HG02852 (cell line): ENCODE measurements around the gene CCDC93.
A peak's percentile ranks its signal among the peaks of the same experiment; 100 is the strongest.
"Not testable (repeated sequence)": the region's sequence is repeated elsewhere in the genome, so short reads cannot be mapped to it uniquely, and the experiment has no call there.

Source experiments
- ATAC-seq: cut with Tn5 transposase; IDR thresholded peaks from one replicate; pipeline ENCODE4 v1.9.1; 2021; ENCODE audit warnings: mild to moderate bottlenecking, moderate library complexity; ENCODE audit not compliant: unreplicated experiment

CCDC93 gene

DNA sequence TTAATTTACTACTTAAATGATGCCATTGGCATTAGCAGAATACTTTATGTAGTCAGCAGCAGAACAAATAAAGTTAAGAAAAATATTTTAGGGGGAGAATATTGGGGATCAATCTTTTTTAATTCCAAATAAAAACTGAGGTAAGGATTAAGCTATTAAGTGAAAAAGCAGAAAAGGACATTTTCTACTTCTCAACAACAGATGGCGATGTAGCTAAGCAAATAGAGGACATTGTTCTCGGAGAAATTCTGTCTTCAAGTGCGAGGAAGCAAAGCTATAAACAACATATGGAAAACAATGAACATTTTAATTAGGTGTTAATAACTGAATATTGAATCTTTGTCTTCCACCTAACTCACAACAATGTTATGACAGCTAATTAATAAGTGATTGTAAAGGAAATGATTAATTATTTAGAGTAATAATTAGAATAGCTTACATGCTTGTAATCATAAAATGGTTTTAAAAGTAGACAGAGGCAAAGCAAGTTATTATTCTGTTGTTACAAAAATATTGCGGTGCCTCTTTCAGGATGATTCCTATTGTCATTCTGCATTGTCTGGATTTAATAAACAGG lies 32.9 kb upstream of the CCDC93 start:
- ATAC-seq, result no peak

GRCh38 chr2:118045286-118045685 lies 31.4 kb upstream of the CCDC93 start:
- ATAC-seq, result no peak

DNA sequence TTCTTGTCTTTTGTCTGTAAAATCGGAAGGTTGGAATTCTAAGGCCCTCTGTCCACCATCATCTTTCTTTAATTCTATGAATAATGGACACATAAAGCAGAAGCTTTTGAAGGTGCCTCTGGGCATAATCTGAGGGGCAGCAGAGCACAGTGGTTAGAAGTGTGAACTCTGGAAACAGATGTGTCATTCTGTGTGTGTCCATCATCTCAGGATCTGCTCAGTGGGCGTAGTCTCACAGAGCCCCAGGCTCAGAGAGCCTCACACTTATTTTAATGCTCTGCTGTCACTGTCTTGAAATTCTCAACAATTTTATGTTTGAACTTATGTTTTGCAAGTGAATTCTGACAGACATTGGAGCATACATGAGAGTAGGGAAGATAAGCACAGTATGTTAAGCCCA lies 31.0 kb upstream of the CCDC93 start:
- no peak for ATAC-seq

GRCh38 chr2:118044103-118044716 lies 30.3 kb upstream of the CCDC93 start:
- no peak for ATAC-seq

- no peak for ATAC-seq
Measured at GRCh38 chr2:118040891-118041290, 27.0 kb upstream of the CCDC93 start.

DNA sequence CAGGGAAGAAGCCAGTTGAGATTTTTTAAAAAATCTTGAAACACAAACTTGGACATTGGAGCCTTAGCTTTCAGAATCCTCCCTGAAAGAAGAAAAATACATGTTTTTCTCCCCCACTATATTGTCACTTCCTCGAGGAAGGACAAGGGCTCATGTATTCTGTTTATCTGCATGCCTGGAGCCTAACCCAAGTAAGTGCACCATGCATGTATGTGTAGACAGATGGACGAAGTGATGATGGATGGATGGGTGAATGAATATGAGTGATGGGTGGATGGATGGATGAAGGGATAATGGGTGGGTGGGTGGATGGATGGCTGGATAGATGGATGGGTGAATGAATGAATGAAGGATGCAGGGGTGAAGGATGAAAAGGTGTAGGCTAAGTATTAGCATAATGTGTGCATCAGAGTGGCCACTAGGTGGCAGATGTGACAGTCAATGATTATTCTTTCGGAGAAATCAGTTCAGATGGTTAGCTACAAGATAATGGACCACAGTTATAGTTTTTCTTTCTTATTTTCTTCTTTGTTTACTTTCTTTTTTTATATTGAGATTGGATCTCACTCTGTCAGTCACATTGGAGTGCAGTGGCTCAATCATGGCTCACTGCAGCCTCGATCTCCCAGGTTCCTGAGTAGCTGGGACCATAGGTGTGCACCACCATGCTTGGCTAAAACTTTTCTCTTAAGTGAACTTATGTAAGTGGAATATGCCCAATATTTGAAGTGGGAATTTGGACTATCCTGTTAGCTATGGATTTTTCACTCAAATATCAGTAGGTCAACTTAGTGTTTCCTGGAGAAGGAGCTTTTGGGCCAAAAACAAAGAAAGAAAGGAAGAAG lies 18.5 kb upstream of the CCDC93 start:
- ATAC-seq, result peak; percentile 92

DNA sequence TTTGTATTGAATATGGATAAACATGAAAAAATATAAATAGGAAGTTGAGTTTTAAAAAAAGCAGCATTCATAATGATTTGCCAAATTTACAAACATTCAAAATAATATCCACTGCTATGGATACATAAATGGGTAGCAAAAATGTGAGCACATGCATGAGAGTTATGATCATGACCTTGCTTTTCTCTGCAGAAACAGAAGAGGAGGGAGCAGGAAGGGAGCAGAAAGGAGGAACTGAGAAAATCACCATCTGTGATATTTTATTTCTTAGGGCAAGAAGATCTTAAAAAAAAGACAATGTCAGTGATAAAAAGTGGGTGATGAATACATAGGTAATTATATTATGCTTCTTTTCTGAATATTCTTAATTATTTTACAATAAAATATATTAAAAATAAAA lies 17.7 kb upstream of the CCDC93 start:
- no peak for ATAC-seq

- ATAC-seq, result no peak
Measured at GRCh38 chr2:118029025-118029424, 15.2 kb upstream of the CCDC93 start.

DNA sequence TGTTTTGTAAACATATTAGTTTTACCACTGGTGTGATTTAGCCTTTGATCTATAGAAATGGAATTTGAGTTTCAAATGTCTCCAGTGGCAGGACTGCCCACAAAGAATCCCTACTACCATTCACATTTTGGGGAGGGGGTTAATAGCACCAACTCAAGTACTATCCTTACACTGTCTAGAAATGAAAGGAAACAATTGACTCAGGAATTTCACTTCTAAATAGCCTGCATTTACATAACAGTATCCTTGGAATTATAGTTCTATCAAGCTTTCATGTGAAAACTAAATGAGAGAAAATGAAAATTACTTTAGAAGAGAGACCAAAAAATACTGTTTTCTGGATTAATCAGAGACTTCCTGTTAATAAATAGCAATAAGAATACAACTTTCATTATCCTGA lies 7.5 kb upstream of the CCDC93 start:
- no peak for ATAC-seq

- no peak for ATAC-seq
Measured at GRCh38 chr2:118019821-118020220, 6.0 kb upstream of the CCDC93 start.

DNA sequence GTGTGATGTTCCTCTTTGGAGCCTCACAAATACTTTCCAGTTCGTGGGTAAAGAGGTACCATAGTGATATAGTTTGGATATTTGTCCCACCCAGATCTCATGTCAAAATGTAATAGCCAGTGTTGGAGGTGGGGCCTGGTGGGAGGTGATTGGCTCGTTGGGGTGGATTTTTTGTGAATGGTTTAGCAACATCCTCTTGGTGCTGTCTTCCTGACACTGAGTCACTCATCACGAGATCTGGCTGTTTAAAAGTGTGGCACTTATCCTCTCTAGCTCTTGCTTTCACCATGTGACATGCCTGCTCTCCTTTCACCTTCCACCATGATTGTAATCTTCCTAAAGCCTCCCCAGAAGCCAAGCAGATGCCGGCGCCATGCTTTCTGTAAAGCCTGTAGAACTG lies 3.0 kb upstream of the CCDC93 start:
- ATAC-seq, result no peak

DNA sequence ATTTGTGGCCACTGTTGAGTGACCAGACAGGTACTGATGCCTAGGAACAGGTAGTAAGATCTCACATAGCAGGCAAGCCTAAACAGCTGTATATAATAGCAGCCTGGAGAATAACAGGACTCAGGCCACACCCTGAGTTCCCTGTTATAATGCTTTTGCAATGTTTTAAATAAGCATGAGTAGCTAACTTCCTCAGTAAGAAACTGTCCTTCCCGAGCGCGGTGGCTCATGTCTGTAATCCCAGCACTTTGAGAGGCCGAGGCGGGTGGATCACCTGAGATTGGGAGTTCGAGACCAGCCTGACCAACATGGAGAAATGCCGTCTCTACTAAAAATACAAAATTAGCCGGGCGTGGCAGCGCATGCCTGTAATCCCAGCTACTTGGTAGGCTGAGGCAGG lies 1.9 kb upstream of the CCDC93 start:
- ATAC-seq, result not testable (repeated sequence)

- no peak for ATAC-seq
Measured at GRCh38 chr2:118014492-118014824, 588 bp upstream of the CCDC93 start.

GRCh38 chr2:118013221-118013723 lies 598 bp downstream of the CCDC93 start:
- peak; percentile 31 for ATAC-seq

DNA sequence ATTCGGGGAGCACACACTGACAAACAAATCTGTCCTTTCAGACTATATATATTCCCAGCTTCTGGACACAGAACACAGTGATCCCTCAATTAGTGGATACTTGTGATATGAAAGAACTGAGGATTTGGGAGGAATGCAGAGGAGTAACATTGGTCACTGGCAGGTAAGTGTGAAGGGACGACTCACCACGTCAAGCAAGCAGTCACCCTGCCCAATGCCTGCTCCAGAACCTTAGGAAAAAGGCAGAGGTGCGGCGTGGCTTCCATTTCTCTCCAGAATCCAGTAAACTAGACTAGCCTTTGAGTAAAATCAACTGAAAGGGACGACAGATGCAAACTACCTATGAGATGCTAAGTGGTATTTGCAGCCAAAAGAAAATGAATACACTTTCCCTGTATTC lies 1.1 kb downstream of the CCDC93 start:
- ATAC-seq, result no peak

DNA sequence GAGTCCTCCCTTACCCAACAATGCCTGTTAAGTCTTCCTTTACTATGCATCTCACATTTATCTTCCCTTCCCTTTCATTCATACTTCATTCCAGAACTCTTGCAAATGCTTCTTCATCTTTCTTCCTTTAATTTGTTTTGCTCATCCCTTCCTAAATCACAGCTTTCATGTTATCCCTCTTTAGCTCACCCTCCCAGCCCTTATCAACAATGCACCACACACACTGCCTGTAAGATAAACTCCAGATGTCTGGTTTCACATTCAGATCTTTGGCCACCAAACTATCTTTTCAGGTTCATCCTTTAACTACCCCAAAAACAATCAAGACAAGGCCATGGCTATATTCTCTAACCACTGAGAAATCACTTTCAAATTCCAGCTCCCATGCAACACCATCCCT lies 3.4 kb downstream of the CCDC93 start:
- ATAC-seq, result no peak

DNA sequence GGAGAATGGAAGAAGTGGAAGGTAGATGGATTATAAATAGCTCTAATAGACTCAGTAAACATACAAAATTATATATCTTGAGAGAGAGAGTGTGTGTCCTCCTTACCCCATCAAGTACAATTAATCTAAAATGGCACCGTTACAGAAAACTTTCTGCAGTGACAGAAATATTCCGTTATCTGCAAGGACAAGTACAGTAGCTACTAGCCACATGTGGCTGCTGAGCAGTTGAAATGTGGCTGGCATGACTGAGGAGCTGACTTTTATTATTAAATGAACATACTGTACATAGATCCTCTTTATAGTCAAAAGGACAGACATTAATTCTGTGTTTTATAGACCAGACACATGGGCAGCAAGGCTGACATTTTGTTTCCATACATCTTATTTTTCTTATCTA lies 7.0 kb downstream of the CCDC93 start:
- ATAC-seq, result no peak

- ATAC-seq, result no peak
Measured at GRCh38 chr2:118006326-118006725, 7.5 kb downstream of the CCDC93 start.

- peak; percentile 99 for ATAC-seq
Measured at GRCh38 chr2:118003396-118003824, 10.5 kb downstream of the CCDC93 start.

DNA sequence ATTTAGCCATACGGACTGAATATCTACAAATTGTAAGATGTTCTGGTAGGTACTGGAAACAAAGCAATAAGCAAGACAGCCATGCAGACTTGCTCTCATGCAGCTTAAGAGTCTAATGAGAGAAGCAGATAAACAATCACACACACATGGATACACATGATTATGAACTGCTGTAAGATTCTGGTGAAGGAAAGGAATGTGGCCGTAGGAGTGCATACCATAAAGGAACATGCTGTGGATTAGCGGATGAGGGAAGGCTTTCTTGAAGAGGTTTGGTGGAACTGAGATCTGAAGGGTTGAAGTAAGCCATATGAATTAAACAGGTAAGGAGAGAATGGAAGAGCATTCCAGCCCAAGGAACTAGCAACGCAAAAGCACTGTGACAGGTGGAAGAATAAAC lies 13.8 kb downstream of the CCDC93 start:
- no peak for ATAC-seq

- no peak for ATAC-seq
Measured at GRCh38 chr2:117997872-117998454, 15.9 kb downstream of the CCDC93 start.

DNA sequence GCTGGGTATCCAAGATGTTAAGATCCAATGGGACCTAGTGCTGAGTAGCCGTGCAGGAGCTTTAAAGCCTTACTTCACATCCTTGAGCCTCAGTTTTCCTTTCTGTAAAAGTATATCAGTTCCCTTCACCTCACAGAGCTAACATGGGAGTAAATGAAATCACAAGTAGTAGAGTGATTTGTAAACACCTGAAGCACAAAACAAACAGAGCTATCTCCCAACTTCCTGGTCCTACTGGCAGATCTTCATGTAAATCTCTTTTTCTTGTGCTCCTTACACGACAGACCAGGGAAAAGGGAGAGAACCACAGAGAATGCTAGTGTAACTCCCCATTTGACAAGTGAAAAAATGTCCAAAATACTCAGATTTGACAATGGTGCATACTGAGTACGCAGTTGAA lies 17.3 kb downstream of the CCDC93 start:
- no peak for ATAC-seq
